Gastrocnemius medialis (tissue), 4 donors: ENCODE data around the gene HMGN1. TPM values are rescaled to one million over a fixed set of nuclear protein-coding genes. Genes with fewer than 3 reads are reported as not detected.

Source experiments
- ATAC-seq, 2 donors: fragments of 150-250 bp; one replicate each; pipeline ENCODE4 v1.9.1; 2016
- DNase-seq, 2 donors: peaks; one replicate each; pipeline ENCODE4 v3.0.0-alpha.2; 2019
- H3K27ac ChIP-seq, 4 donors: fragments of 200-600 bp; sonication (generic); 1 replicate in 1 of 4; 2 replicates in 3 of 4; pipeline ENCODE4 v1.5.1; 2016 to 2018; ENCODE audit warnings: mild to moderate bottlenecking in 2 of 4, moderate library complexity in 1 of 4
- H3K27me3 ChIP-seq, 3 donors: fragments of 200-600 bp; sonication (generic) in 2 of 3; 1 replicate in 1 of 3; 2 replicates in 2 of 3; pipeline versions ENCODE4 v1.5.1 to v1.6.0; 2016 to 2019; ENCODE audit warnings: mild to moderate bottlenecking in 1 of 3, moderate library complexity in 1 of 3
- H3K36me3 ChIP-seq, 2 donors: fragments of 200-600 bp; sonication (generic) in 1 of 2; one replicate each; pipeline ENCODE4 v1.5.1; 2017 to 2018
- H3K4me1 ChIP-seq, 2 donors: fragments of 200-600 bp; sonication (generic) in 1 of 2; one replicate each; pipeline ENCODE4 v1.5.1; 2016 to 2017; ENCODE audit warnings: mild to moderate bottlenecking in 2 of 2
- H3K4me3 ChIP-seq, 4 donors: fragments of 200-600 bp; sonication (generic) in 3 of 4; 1 replicate in 1 of 4; 2 replicates in 3 of 4; pipeline ENCODE4 v1.5.1; 2016 to 2019; ENCODE audit warnings: mild to moderate bottlenecking in 2 of 4
- H3K9me3 ChIP-seq, 3 donors: fragments of 200-600 bp; sonication (generic) in 2 of 3; 1 replicate in 1 of 3; 2 replicates in 2 of 3; pipeline ENCODE4 v1.5.1; 2016 to 2019
- POLR2A ChIP-seq, 2 donors: fragments of 450-650 bp; IDR thresholded peaks; one replicate each; pipeline ENCODE4 v1.6.1; 2017; ENCODE audit warnings: antibody characterized with exemption in 2 of 2, mild to moderate bottlenecking in 2 of 2, moderate library complexity in 2 of 2
- in situ Hi-C, 4 donors: fragments of 200-750 bp; cut with MboI; loops; one replicate each; pipeline versions ENCODE4 v1.15.0 to v1.8.0; 2017; ENCODE audit warnings: low sequenced_read_pairs in 4 of 4
- intact Hi-C: fragments of 100-400 bp; cut with DNase I; formaldehyde crosslinking; loops from one replicate; pipeline ENCODE4 v1.15.1; 2023; ENCODE audit warnings: low total_unique reads
- total RNA-seq, 4 donors: library from RNA; depleted of rRNA; stranded (reverse); fragments of >200 nt; gene quantifications; one replicate each; pipeline versions ENCODE4 v1.1.0 to v1.2.3, GENCODE V29; 2016
- TF ChIP-seq, protein P1 (sequence below), 5 experiments: fragments of 450-650 bp in 3 of 5; fragments of 200-600 bp in 2 of 5; sonication (generic) in 2 of 5; IDR thresholded peaks in 4 of 5; conservative IDR thresholded peaks in 1 of 5; 1 replicate in 4 of 5; 2 replicates in 1 of 5; pipeline ENCODE4 v1.5.1; 2016 to 2019; ENCODE audit warnings: antibody characterized with exemption in 5 of 5, mild to moderate bottlenecking in 3 of 5, moderate library complexity in 3 of 5

Gene HMGN1
- total RNA-seq, 4 donors from 2014 or later = 7.6 to 16.2 (median 9.1) TPM

DNA sequence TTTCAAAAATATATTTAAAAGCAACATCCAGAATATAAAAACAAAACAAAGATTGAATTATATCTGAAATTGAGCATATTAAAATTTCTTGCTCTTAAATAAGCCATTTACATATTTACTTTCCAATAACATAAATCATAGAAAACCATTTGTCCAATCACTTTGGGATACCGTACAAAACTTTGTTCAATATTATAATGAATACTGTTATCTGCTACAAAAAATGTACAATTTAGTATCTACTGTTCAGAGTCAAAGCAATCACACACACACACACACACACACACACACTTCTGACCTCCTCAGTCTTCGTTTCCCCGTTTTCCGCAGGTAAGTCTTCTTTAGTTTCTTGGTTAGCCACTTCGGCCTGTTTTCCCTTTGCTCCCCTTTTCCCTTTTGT lies 4.0 kb downstream of the HMGN1 start:
- TF ChIP-seq, protein P1, sequence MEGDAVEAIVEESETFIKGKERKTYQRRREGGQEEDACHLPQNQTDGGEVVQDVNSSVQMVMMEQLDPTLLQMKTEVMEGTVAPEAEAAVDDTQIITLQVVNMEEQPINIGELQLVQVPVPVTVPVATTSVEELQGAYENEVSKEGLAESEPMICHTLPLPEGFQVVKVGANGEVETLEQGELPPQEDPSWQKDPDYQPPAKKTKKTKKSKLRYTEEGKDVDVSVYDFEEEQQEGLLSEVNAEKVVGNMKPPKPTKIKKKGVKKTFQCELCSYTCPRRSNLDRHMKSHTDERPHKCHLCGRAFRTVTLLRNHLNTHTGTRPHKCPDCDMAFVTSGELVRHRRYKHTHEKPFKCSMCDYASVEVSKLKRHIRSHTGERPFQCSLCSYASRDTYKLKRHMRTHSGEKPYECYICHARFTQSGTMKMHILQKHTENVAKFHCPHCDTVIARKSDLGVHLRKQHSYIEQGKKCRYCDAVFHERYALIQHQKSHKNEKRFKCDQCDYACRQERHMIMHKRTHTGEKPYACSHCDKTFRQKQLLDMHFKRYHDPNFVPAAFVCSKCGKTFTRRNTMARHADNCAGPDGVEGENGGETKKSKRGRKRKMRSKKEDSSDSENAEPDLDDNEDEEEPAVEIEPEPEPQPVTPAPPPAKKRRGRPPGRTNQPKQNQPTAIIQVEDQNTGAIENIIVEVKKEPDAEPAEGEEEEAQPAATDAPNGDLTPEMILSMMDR (IDR thresholded peaks at IDR 0.05 in 4 of 5, conservative IDR thresholded peaks at IDR 0.05 in 1 of 5) = no peak
- no peak for TF ChIP-seq POLR2A (IDR thresholded peaks at IDR 0.05)
- Histone ChIP-seq H3K4me1 (peaks cover 14 to 15% of the 10 kb centered on the region in 2 donors), H3K27me3 (no peaks in the 10 kb centered on the region), H3K4me3 (no peak overlapping the region), H3K9me3 (no peaks in the 10 kb centered on the region), H3K36me3 (peaks cover 5 to 42% of the 10 kb centered on the region in 2 donors), H3K27ac (no peak overlapping the region)
- intact Hi-C loops (no loop called here), in situ Hi-C loops (no loop called here)
- ATAC-seq = no peak
- no peak for DNase-seq

DNA sequence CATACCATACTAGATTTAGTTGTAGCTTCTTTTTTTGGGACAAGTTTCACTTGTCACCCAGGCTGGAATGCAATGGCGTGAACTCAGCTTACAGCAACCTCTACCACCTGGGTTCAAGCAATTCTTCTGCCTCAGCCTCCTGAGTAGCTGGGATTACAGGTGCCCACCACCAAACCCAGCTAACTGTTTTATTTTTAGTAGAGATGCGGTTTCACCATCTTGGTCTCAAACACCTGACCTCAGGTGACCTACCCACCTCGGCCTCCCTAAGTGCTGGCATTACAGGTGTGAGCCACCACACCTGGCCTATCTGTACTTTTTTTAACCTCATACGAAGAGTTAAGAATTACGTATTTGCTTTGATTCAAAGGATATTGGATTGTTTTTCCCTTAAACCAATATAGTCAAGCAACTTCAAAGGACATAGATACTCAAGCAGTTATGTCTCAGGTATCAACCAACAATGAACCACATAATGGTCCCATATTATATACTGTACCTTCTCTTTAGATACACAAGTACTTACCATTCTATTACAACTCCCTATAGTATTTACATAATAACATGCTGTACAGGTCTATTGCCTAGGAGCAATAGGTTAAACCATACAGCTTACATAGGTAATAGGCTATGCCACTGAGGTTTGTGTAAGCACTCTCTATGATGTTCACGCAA lies 7.5 kb downstream of the HMGN1 start:
- Histone ChIP-seq H3K9me3 (no peaks in the 10 kb centered on the region), H3K4me3 (no peak overlapping the region), H3K36me3 (peaks cover 5 to 42% of the 10 kb centered on the region in 2 donors), H3K27ac (no peak overlapping the region), H3K27me3 (no peaks in the 10 kb centered on the region), H3K4me1 (no peaks in the 10 kb centered on the region)
- intact Hi-C loops (no loop called here), in situ Hi-C loops (no loop called here)
- DNase-seq (no peak), ATAC-seq (no peak)
- TF ChIP-seq POLR2A (IDR thresholded peaks at IDR 0.05) = no peak
- TF ChIP-seq, protein P1 (IDR thresholded peaks at IDR 0.05 in 4 of 5, conservative IDR thresholded peaks at IDR 0.05 in 1 of 5) = no peak

DNA sequence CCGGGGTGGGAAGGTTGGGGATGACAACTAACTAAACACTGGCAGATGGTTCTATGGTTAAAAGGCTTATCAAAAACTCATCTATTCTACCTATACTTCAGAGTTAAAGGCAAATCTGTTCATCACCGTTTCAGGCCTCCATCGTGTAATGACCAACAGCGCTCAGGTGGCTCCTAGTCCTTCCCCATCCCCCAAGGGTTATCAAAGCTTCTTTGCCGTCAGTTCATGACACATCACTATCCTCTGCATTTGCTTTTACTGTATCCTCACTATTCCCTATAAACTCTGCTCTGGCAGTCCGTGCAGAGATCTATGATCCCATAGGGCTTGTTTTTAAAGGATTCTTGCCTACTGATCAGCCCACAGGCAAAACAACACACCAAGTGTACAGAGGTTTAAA lies 8.2 kb downstream of the HMGN1 start:
- Histone ChIP-seq H3K4me1 (no peaks in the 10 kb centered on the region), H3K27me3 (no peaks in the 10 kb centered on the region), H3K9me3 (no peaks in the 10 kb centered on the region), H3K36me3 (peaks cover 5 to 39% of the 10 kb centered on the region in 2 donors), H3K27ac (no peak overlapping the region), H3K4me3 (no peak overlapping the region)
- in situ Hi-C loops = no loop called here
- TF ChIP-seq, protein P1 (IDR thresholded peaks at IDR 0.05 in 4 of 5, conservative IDR thresholded peaks at IDR 0.05 in 1 of 5) = no peak
- no peak for TF ChIP-seq POLR2A (IDR thresholded peaks at IDR 0.05)
- intact Hi-C loops = no loop called here
- ATAC-seq (no peak), DNase-seq (no peak)

DNA sequence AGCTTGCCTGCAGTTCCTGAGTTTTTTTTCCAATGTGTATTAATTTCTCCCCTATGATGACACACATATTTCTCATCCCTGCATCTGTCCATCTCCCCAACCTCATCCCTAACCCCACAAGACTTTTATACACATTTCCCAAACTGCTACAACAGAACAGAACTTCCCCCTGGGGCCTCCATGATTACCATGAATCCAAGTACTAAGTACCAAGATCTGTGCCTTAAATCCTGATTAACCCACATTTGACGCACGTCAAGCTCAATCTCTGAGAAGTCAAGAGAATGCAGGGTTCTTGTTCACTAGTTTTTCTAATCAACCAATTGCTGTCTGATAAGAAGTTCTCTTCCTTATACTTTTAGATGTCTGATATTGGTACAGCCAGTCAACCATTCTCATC lies 9.7 kb downstream of the HMGN1 start:
- H3K4me3 ChIP-seq = no peak overlapping the region
- H3K27me3 ChIP-seq = no peaks in the 10 kb centered on the region
- H3K36me3 ChIP-seq = peaks cover 5 to 24% of the 10 kb centered on the region in 2 donors
- TF ChIP-seq, protein P1 (IDR thresholded peaks at IDR 0.05 in 4 of 5, conservative IDR thresholded peaks at IDR 0.05 in 1 of 5) = no peak
- no peak for TF ChIP-seq POLR2A (IDR thresholded peaks at IDR 0.05)
- H3K9me3 ChIP-seq = no peaks in the 10 kb centered on the region
- intact Hi-C loops = no loop called here
- in situ Hi-C loops = no loop called here
- no peak overlapping the region for H3K27ac ChIP-seq
- no peaks in the 10 kb centered on the region for H3K4me1 ChIP-seq
- DNase-seq (no peak), ATAC-seq (no peak)
